BLaER1 treated with 17β-estradiol and CSF1 and Interleukin-3, amounts not matched to agents 10 nM and 100 nM (cell line): ENCODE results near the gene PPP1R14B.

Source experiments
- H3K27ac ChIP-seq, 11 experiments: shearing (Covaris generic); formaldehyde crosslinking; 2 replicates each; pipeline ENCODE4 v1.8.1; 2022
- H3K27me3 ChIP-seq, 11 experiments: shearing (Covaris generic); formaldehyde crosslinking; 2 replicates each; pipeline ENCODE4 v1.8.1; 2022
- H3K36me3 ChIP-seq, 11 experiments: shearing (Covaris generic); formaldehyde crosslinking; 2 replicates each; pipeline ENCODE4 v1.8.1; 2022
- H3K4me1 ChIP-seq, 10 experiments: shearing (Covaris generic); formaldehyde crosslinking; 2 replicates each; pipeline ENCODE4 v1.8.1; 2022
- H3K4me2 ChIP-seq, 11 experiments: shearing (Covaris generic); formaldehyde crosslinking; 2 replicates each; pipeline ENCODE4 v1.8.1; 2022
- H3K4me3 ChIP-seq, 10 experiments: shearing (Covaris generic); formaldehyde crosslinking; 2 replicates each; pipeline ENCODE4 v1.8.1; 2022
- H3K9ac ChIP-seq, 11 experiments: shearing (Covaris generic); formaldehyde crosslinking; 2 replicates each; pipeline ENCODE4 v1.8.1; 2022
- H3K9me3 ChIP-seq, 11 experiments: shearing (Covaris generic); formaldehyde crosslinking; replicated peaks in 1 of 11; 2 replicates each; pipeline ENCODE4 v1.8.1; 2022
- H4K20me1 ChIP-seq, 11 experiments: shearing (Covaris generic); formaldehyde crosslinking; 2 replicates each; pipeline ENCODE4 v1.8.1; 2022
- Cebpa-rat ChIP-seq, 11 experiments: shearing (Covaris generic); IDR thresholded peaks; 2 replicates each; pipeline ENCODE4 v1.8.1; 2022

The PPP1R14B gene

GRCh38 chr11:64235437-64236161, 11.1 kb downstream of the PPP1R14B start:
- Histone ChIP-seq H4K20me1 (peaks cover 0 to 28% (median 11%) of the 10 kb centered on the region in 11 experiments; a peak in 10 of 22 replicates), H3K9ac (peak overlapping the region; percentile 66 to 83 (median 77); a peak in 21 of 22 replicates), H3K9me3 (no peaks in the 10 kb centered on the region), H3K36me3 (peaks cover 13 to 38% (median 23%) of the 10 kb centered on the region in 11 experiments; a peak in 21 of 22 replicates), H3K4me1 (peaks cover 83 to 90% (median 88%) of the 10 kb centered on the region in 10 experiments), H3K4me3 (peak overlapping the region; percentile 67 to 84 (median 72)), H3K4me2 (peak overlapping the region; percentile 93 to 99 (median 97)), H3K27me3 (no peaks in the 10 kb centered on the region), H3K27ac (peak overlapping the region in 6 of 11 experiments; percentile 40 to 70 (median 66); a peak in 7 of 22 replicates)
- TF ChIP-seq Cebpa-rat (IDR thresholded peaks at IDR 0.05) = no peak

DNA sequence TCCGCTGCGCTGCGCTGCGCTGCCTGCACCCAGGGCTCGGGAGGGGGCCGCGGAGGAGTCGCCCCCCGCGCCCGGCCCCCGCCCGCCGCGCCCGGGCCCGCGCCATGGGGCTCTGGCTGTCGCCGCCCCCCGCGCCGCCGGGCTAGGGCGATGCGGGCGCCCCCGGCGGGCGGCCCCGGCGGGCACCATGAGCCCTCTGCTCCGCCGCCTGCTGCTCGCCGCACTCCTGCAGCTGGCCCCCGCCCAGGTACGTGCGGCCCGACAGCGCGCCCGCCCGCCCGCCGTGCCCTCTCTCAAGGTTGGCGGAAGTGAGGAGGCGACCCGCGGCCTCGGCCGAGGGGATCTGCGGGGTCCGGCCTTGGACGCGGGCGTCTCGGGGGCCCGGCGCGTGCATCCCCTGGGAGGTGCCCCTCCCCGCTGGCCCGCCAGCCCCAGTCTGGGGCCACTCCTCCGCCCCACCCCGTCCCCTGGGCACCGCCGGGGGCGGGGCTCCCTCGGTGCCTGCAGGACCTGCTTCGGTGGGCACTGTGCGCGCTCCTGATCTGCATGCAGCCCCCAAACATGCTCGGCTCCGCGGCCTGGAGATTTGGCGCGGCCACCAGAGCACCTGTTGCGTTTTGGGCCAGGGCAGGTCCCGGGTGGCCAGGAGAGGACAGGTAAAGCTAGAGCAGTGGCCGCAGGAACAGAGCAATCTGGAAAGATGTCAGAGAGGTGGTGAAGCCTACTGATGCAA, 11.9 kb downstream of the PPP1R14B start:
- peak overlapping the region; percentile 40 to 70 (median 63); a peak in 20 of 22 replicates for H3K27ac ChIP-seq
- H3K4me1 ChIP-seq = peaks cover 78 to 87% (median 83%) of the 10 kb centered on the region in 10 experiments
- peak overlapping the region; percentile 66 to 83 (median 77) for H3K9ac ChIP-seq
- TF ChIP-seq Cebpa-rat (IDR thresholded peaks at IDR 0.05) = no peak
- no peaks in the 10 kb centered on the region for H3K27me3 ChIP-seq
- H3K4me2 ChIP-seq = peak overlapping the region; percentile 93 to 99 (median 97)
- H3K36me3 ChIP-seq = peaks cover 13 to 38% (median 23%) of the 10 kb centered on the region in 11 experiments; a peak in 21 of 22 replicates
- peak overlapping the region; percentile 67 to 84 (median 72) for H3K4me3 ChIP-seq
- peaks cover 0 to 30% (median 11%) of the 10 kb centered on the region in 11 experiments; a peak in 10 of 22 replicates for H4K20me1 ChIP-seq
- H3K9me3 ChIP-seq = no peaks in the 10 kb centered on the region

- H3K9ac ChIP-seq = peak within 1 kb of the TSS; percentile 66 to 83 (median 77)
- no peak for TF ChIP-seq Cebpa-rat (IDR thresholded peaks at IDR 0.05)
- H3K9me3 ChIP-seq = no peaks in the 10 kb centered on the region
- peaks cover 78 to 88% (median 83%) of the 10 kb centered on the region in 10 experiments for H3K4me1 ChIP-seq
- peak within 1 kb of the TSS; percentile 67 to 84 (median 72) for H3K4me3 ChIP-seq
- H3K27ac ChIP-seq = peak within 1 kb of the TSS; percentile 40 to 70 (median 65); a peak in 21 of 22 replicates
- H3K27me3 ChIP-seq = no peaks in the 10 kb centered on the region
- peak within 1 kb of the TSS; percentile 98 to 100 (median 99) for H3K4me2 ChIP-seq
- H3K36me3 ChIP-seq = peaks cover 13 to 37% (median 23%) of the 10 kb centered on the region in 11 experiments; a peak in 21 of 22 replicates
- peaks cover 0 to 38% (median 11%) of the 10 kb centered on the region in 11 experiments; a peak in 10 of 22 replicates for H4K20me1 ChIP-seq
These were observed 12.7 kb downstream of the PPP1R14B start, which contains the start of gene VEGFB for GRCh38 chr11:64233913-64234586. Gene VEGFB (plus strand): TSS chr11:64234584. CDS start chr11:64234834, 250 bp downstream.

- H3K4me1 ChIP-seq = peaks cover 78 to 88% (median 83%) of the 10 kb centered on the region in 10 experiments
- no peak overlapping the region; a peak in 1 of 20 replicates for H3K4me3 ChIP-seq
- no peak for TF ChIP-seq Cebpa-rat (IDR thresholded peaks at IDR 0.05)
- H3K4me2 ChIP-seq = peak overlapping the region; percentile 94 to 100 (median 99); a peak in 21 of 22 replicates
- peak overlapping the region in 2 of 11 experiments; percentile 38 to 84; a peak in 1 of 22 replicates for H3K27ac ChIP-seq
- H3K36me3 ChIP-seq = peaks cover 3 to 27% (median 15%) of the 10 kb centered on the region in 11 experiments; a peak in 20 of 22 replicates
- no peaks in the 10 kb centered on the region for H3K27me3 ChIP-seq
- H4K20me1 ChIP-seq = peaks cover 0 to 38% (median 11%) of the 10 kb centered on the region in 11 experiments; a peak in 10 of 22 replicates
- H3K9me3 ChIP-seq = no peaks in the 10 kb centered on the region
- H3K9ac ChIP-seq = peak overlapping the region in 7 of 11 experiments; percentile 43 to 89 (median 82); a peak in 6 of 22 replicates
These were observed 13.8 kb downstream of the PPP1R14B start for GRCh38 chr11:64232967-64233315.

- peaks cover 78 to 88% (median 83%) of the 10 kb centered on the region in 10 experiments for H3K4me1 ChIP-seq
- H3K27me3 ChIP-seq = no peaks in the 10 kb centered on the region
- H3K4me2 ChIP-seq = peak overlapping the region; percentile 94 to 100 (median 99)
- H4K20me1 ChIP-seq = peaks cover 0 to 38% (median 11%) of the 10 kb centered on the region in 11 experiments; a peak in 10 of 22 replicates
- H3K9me3 ChIP-seq = no peaks in the 10 kb centered on the region
- peak overlapping the region in 5 of 11 experiments; percentile 38 to 89 (median 83); a peak in 6 of 22 replicates for H3K27ac ChIP-seq
- peaks cover 0 to 22% (median 9%) of the 10 kb centered on the region in 11 experiments; a peak in 16 of 22 replicates for H3K36me3 ChIP-seq
- no peak for TF ChIP-seq Cebpa-rat (IDR thresholded peaks at IDR 0.05)
- H3K4me3 ChIP-seq = peak overlapping the region in 2 of 10 experiments; percentile 77 to 79; a peak in 4 of 20 replicates
- peak overlapping the region in 8 of 11 experiments; percentile 11 to 89 (median 82); a peak in 11 of 22 replicates for H3K9ac ChIP-seq
These were observed 14.4 kb downstream of the PPP1R14B start for GRCh38 chr11:64232182-64232966.

DNA sequence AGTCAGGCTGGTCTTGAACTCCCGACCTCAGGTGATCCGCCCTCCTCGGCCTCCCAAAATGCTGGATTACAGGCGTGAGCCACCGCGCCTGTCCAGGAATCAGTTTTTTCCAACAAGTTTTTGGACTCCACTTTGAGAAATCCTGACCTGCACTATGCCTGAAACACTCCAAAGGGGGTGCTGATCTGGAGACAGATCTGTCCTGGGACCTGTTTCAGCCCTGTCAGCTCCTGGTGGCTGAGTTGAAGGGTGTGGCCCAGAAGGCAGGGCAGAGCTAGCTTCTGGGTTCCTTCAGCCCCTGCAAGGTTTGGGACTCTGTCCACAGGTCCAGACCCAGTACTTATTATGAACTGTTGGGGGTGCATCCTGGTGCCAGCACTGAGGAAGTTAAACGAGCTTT, 15.2 kb downstream of the PPP1R14B start:
- peak overlapping the region; percentile 65 to 79 (median 70); a peak in 17 of 20 replicates for H3K4me3 ChIP-seq
- no peaks in the 10 kb centered on the region for H3K27me3 ChIP-seq
- H3K36me3 ChIP-seq = peaks cover 0 to 13% (median 6%) of the 10 kb centered on the region in 11 experiments; a peak in 7 of 22 replicates
- no peaks in the 10 kb centered on the region for H3K9me3 ChIP-seq
- H3K4me2 ChIP-seq = peak overlapping the region; percentile 94 to 100 (median 99)
- H4K20me1 ChIP-seq = peaks cover 0 to 38% (median 11%) of the 10 kb centered on the region in 11 experiments; a peak in 10 of 22 replicates
- H3K9ac ChIP-seq = peak overlapping the region in 10 of 11 experiments; percentile 11 to 89 (median 82); a peak in 18 of 22 replicates
- H3K27ac ChIP-seq = peak overlapping the region in 8 of 11 experiments; percentile 38 to 89 (median 84); a peak in 14 of 22 replicates
- TF ChIP-seq Cebpa-rat (IDR thresholded peaks at IDR 0.05) = no peak
- H3K4me1 ChIP-seq = peaks cover 80 to 88% (median 83%) of the 10 kb centered on the region in 10 experiments

DNA sequence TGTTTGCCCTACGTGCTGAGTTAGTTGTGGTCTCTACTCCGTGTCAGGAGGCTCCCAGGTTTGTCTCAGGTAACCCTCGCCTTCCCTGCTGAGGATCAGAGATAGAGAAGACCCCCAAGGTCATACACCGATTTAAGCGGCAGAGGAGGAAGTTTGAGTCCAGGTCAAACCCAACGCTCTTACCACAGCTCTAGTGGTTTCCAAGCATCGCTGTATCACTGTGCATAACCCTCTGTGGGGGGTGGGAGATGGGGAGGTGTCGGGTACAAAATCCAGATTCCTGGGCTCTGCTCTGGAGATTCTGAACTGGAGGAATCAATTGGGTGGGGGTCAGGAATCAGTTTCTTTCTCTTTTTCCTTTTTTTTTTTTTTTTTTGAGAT, 15.8 kb downstream of the PPP1R14B start:
- Histone ChIP-seq H3K4me3 (peak overlapping the region; percentile 65 to 79 (median 70)), H3K4me2 (peak overlapping the region; percentile 94 to 100 (median 99)), H3K27ac (peak overlapping the region; percentile 34 to 89 (median 84); a peak in 21 of 22 replicates), H3K36me3 (peaks cover 0 to 10% (median 3%) of the 10 kb centered on the region in 11 experiments; a peak in 7 of 22 replicates), H3K9ac (peak overlapping the region; percentile 76 to 89 (median 82)), H4K20me1 (peaks cover 0 to 37% (median 8%) of the 10 kb centered on the region in 11 experiments; a peak in 10 of 22 replicates), H3K4me1 (peaks cover 75 to 88% (median 83%) of the 10 kb centered on the region in 10 experiments), H3K9me3 (no peaks in the 10 kb centered on the region), H3K27me3 (no peaks in the 10 kb centered on the region)
- no peak for TF ChIP-seq Cebpa-rat (IDR thresholded peaks at IDR 0.05)
